SK-N-SH treated with all-trans-retinoic acid at 6 μM for 48 hours (cell line): ENCODE measurements around the gene NEB.

Source experiments
- ARNTL ChIP-seq: fragments of 450-650 bp; formaldehyde crosslinking; IDR thresholded peaks from 2 replicates; pipeline ENCODE4 v1.5.0; 2020; ENCODE audit warnings: low read depth, mild to moderate bottlenecking, moderate library complexity, borderline replicate concordance
- BACH2 ChIP-seq: fragments of 250-450 bp; sonication (Bioruptor Pico); IDR thresholded peaks from 2 replicates; pipeline ENCODE4 v1.9.0; 2021; ENCODE audit warnings: mild to moderate bottlenecking, borderline replicate concordance
- CSRNP3 ChIP-seq: fragments of 250-450 bp; sonication (Bioruptor Pico); IDR thresholded peaks from 2 replicates; pipeline ENCODE4 v1.5.1; 2021; ENCODE audit warnings: mild to moderate bottlenecking, moderate library complexity
- PATZ1 ChIP-seq: fragments of 250-450 bp; sonication (Bioruptor Pico); IDR thresholded peaks from 2 replicates; pipeline ENCODE4 v1.8.0; 2020; ENCODE audit warnings: mild to moderate bottlenecking, moderate library complexity, borderline replicate concordance
- POU6F1 ChIP-seq: fragments of 250-450 bp; sonication (Bioruptor Pico); IDR thresholded peaks from 2 replicates; pipeline ENCODE4 v1.8.0; 2021; ENCODE audit warnings: low read depth, mild to moderate bottlenecking, moderate library complexity, borderline replicate concordance
- TSHZ2 ChIP-seq: fragments of 250-450 bp; sonication (Bioruptor Pico); IDR thresholded peaks from 2 replicates; pipeline ENCODE4 v1.5.0; 2020; ENCODE audit warnings: mild to moderate bottlenecking, moderate library complexity
- ZFP30 ChIP-seq: fragments of 450-650 bp; formaldehyde crosslinking; IDR thresholded peaks from 2 replicates; pipeline ENCODE4 v1.5.0; 2022; ENCODE audit warnings: mild to moderate bottlenecking, moderate library complexity

- TF ChIP-seq PATZ1, result no peak
- no peak for TF ChIP-seq ARNTL (CRISPR knock-in tag)
- no peak for TF ChIP-seq POU6F1
- TF ChIP-seq CSRNP3, result no peak
- TF ChIP-seq TSHZ2, result no peak
- TF ChIP-seq BACH2, result no peak
- no peak for TF ChIP-seq ZFP30
Measured at GRCh38 chr2:151518802-151519201, 215.5 kb downstream of the NEB start.
